ENCODE data around the gene SLC34A3.

The SLC34A3 gene

GRCh38 chr9:137218754-137219271 is 11.9 kb upstream of the SLC34A3 start:
- DNase-seq, result no peak

GRCh38 chr9:137219757-137220316 is 10.9 kb upstream of the SLC34A3 start:
- no peak for DNase-seq

GRCh38 chr9:137220317-137221094 is 10.2 kb upstream of the SLC34A3 start:
- DNase-seq, result no peak

- DNase-seq, result no peak
These were observed 9.6 kb upstream of the SLC34A3 start for GRCh38 chr9:137221095-137221505.

GRCh38 chr9:137221506-137222111 is 9.1 kb upstream of the SLC34A3 start:
- no peak for DNase-seq

GRCh38 chr9:137222190-137223077 is 8.3 kb upstream of the SLC34A3 start, which contains the start of gene RNF208:
Gene RNF208, minus strand, starts transcription at chr9:137222240. Its CDS starts 1,028 bp downstream, at chr9:137221212.
- no peak for DNase-seq

GRCh38 chr9:137223078-137223970 is 7.4 kb upstream of the SLC34A3 start:
- DNase-seq, result peak; percentile 99

- DNase-seq, result no peak
These were observed 5.6 kb upstream of the SLC34A3 start, which contains the start of gene CYSRT1 for GRCh38 chr9:137224830-137225694. Gene CYSRT1, plus strand, starts transcription at chr9:137225174. Its CDS starts 448 bp downstream, at chr9:137225622.

- no peak for DNase-seq
These were observed 4.9 kb upstream of the SLC34A3 start for GRCh38 chr9:137225699-137226331.

GRCh38 chr9:137226338-137227053 is 4.2 kb upstream of the SLC34A3 start:
- DNase-seq, result no peak

GRCh38 chr9:137227054-137227852 is 3.4 kb upstream of the SLC34A3 start, which contains the start of gene RNF224:
Gene RNF224, plus strand, starts transcription at chr9:137227502. Its CDS starts 834 bp downstream, at chr9:137228336.
- DNase-seq, result peak; percentile 79

- DNase-seq, result no peak
These were observed 2.7 kb upstream of the SLC34A3 start for GRCh38 chr9:137227853-137228505.

GRCh38 chr9:137228506-137228967 is 2.2 kb upstream of the SLC34A3 start:
- DNase-seq, result no peak

- DNase-seq, result no peak
These were observed 1.5 kb upstream of the SLC34A3 start for GRCh38 chr9:137228968-137229896.

GRCh38 chr9:137229903-137230704 is 597 bp upstream of the SLC34A3 start:
- no peak for DNase-seq
